NCI-H82 treated with DMSO at 0.1 percent for 48 hours (cell line): ENCODE data around the gene KCTD8.

Experiments used
- DNase-seq: peaks from one replicate; lab custom pipeline; 2025; ENCODE audit not compliant: unreplicated experiment; lab: John Stamatoyannopoulos, UW

Gene KCTD8

GRCh38 chr4:44448521-44449461 is at the start of gene KCTD8:
KCTD8 (minus strand) TSS chr4:44448809.
- peak; percentile 47 for DNase-seq

- no peak for DNase-seq
Observed at GRCh38 chr4:44494810-44495701, 46.4 kb upstream of the KCTD8 start.

GRCh38 chr4:44493924-44494323 is 45.3 kb upstream of the KCTD8 start:
- no peak for DNase-seq

GRCh38 chr4:44487341-44487740 is 38.7 kb upstream of the KCTD8 start:
- no peak for DNase-seq

GRCh38 chr4:44479731-44480130 is 31.1 kb upstream of the KCTD8 start:
- DNase-seq, result no peak

- DNase-seq, result no peak
Observed at GRCh38 chr4:44462259-44462658, 13.7 kb upstream of the KCTD8 start.

GRCh38 chr4:44447563-44448504 is 775 bp downstream of the KCTD8 start:
- DNase-seq, result no peak

GRCh38 chr4:44446801-44447562 is 1.6 kb downstream of the KCTD8 start:
- DNase-seq, result peak; percentile 16

GRCh38 chr4:44446191-44446590 is 2.4 kb downstream of the KCTD8 start:
- no peak for DNase-seq

DNA sequence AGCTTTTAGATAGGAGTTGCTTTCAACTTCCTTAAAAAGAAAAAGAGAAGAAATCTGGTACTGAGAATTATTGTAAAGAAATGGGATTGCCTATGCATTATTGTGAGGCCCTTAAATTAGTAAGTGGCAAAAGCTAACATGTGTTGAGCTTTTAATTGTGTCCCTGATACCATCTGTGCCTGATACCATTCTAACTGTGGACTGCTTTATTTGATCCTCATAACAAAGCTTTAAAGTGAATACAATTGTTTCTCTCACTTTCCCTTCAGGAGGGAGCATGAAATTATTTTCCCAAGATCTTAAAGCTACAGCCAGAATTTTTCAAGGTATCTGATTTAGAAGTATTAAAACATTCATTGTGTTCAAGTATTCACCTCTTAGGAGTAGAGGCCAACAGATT is 9.9 kb downstream of the KCTD8 start:
- no peak for DNase-seq

- no peak for DNase-seq
Observed at GRCh38 chr4:44434247-44434646, 14.4 kb downstream of the KCTD8 start.

- DNase-seq, result peak; percentile 40
Observed at GRCh38 chr4:44425614-44426208, 22.9 kb downstream of the KCTD8 start.

DNA sequence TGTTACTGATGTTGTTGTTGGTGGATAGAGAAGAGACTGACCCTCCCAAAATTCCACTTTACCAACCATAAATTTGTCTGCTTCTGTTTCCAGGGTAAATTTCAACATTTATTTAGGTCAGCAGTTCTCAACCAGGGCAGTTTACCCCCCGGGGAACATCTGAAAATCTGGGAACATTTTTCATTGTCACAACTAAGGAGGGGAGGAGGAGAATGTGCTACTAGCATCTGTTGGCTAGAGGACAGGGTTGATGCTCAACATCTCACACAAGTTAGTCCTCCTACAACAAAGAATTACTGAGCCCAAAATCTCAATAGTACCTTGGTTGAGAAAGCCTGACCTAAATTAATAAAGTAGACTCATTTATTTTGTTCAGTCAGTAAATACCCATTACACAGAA is 25.7 kb downstream of the KCTD8 start:
- DNase-seq, result no peak

GRCh38 chr4:44421330-44422065 is 27.1 kb downstream of the KCTD8 start:
- no peak for DNase-seq

DNA sequence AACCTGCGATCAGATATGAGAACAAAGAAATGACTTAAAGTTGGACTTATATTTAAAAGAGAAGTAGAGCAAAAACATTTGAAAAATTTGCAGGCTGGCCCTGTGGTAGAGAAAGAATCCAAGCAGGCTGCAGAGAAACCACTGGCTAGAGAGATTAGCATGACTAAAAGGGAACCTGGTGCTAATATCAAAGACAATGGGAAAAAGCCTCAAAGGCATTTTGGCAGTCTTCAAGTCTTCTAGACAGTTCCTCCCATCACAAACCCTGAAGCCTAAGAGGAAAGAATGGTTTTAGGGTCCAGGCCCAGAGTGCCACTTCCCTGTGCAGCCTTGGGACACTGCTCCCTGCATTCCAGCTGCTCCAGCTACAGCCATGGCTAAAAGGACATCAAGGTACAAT is 33.4 kb downstream of the KCTD8 start:
- no peak for DNase-seq

GRCh38 chr4:44368413-44369167 is 80.0 kb downstream of the KCTD8 start:
- no peak for DNase-seq

- DNase-seq, result no peak
Observed at GRCh38 chr4:44354172-44354571, 94.4 kb downstream of the KCTD8 start.

- no peak for DNase-seq
Observed at GRCh38 chr4:44351069-44351468, 97.5 kb downstream of the KCTD8 start.
